HepG2 (cell line): ENCODE results near the gene HAUS1. TPM values are rescaled to one million over a fixed set of nuclear protein-coding genes. Genes with fewer than 3 reads are reported as not detected.

ENCODE experiments used
- GLMP ChIP-seq: sonication (generic); formaldehyde crosslinking; IDR thresholded peaks from 2 replicates; pipeline ENCODE4 v1.9.0; 2021; ENCODE audit warnings: missing genetic modification reagents, mild to moderate bottlenecking, borderline replicate concordance
- HNF1B ChIP-seq: sonication (generic); formaldehyde crosslinking; IDR thresholded peaks from 2 replicates; pipeline ENCODE4 v1.5.1; 2020; ENCODE audit warnings: mild to moderate bottlenecking, moderate library complexity, missing genetic modification reagents
- MAFF ChIP-seq: IDR thresholded peaks from 2 replicates; pipeline ENCODE4 v1.6.1; 2011; ENCODE audit warnings: low read depth, low read length, improper control_type of control experiment
- MTF2 ChIP-seq: sonication (generic); formaldehyde crosslinking; IDR thresholded peaks from 2 replicates; pipeline ENCODE4 v1.5.0; 2020; ENCODE audit warnings: missing genetic modification reagents, borderline replicate concordance
- NFKBIZ ChIP-seq: IDR thresholded peaks from 2 replicates; pipeline ENCODE4 v1.6.1; 2018; ENCODE audit warnings: missing genetic modification reagents, missing compliant biosample characterization
- POLR2G ChIP-seq: fragments of 200-400 bp; formaldehyde crosslinking; IDR thresholded peaks from 2 replicates; pipeline ENCODE4 v1.6.1; 2018; ENCODE audit warnings: mild to moderate bottlenecking, low read depth, low read length, moderate library complexity
- RBAK ChIP-seq: sonication (generic); formaldehyde crosslinking; IDR thresholded peaks from 2 replicates; pipeline ENCODE4 v1.5.1; 2020; ENCODE audit warnings: mild to moderate bottlenecking, missing genetic modification reagents
- RELA ChIP-seq: sonication (generic); formaldehyde crosslinking; IDR thresholded peaks from 2 replicates; pipeline ENCODE4 v1.4.0; 2020; ENCODE audit warnings: missing genetic modification reagents
- TFDP1 ChIP-seq: IDR thresholded peaks from 2 replicates; pipeline ENCODE4 v1.6.1; 2016; ENCODE audit warnings: missing compliant biosample characterization, missing genetic modification reagents, borderline replicate concordance
- ZC3H4 ChIP-seq: sonication (generic); formaldehyde crosslinking; IDR thresholded peaks from 2 replicates; pipeline ENCODE4 v1.4.0; 2020; ENCODE audit warnings: missing genetic modification reagents, borderline replicate concordance
- ZNF160 ChIP-seq: sonication (generic); formaldehyde crosslinking; IDR thresholded peaks from 2 replicates; pipeline ENCODE4 v1.8.0; 2022; ENCODE audit warnings: mild to moderate bottlenecking, inconsistent platforms, missing genetic modification reagents
- ZNF207 ChIP-seq: fragments of 450-650 bp; IDR thresholded peaks from 2 replicates; pipeline ENCODE4 v1.6.1; 2016; ENCODE audit warnings: antibody characterized with exemption, borderline replicate concordance
- ZNF331 ChIP-seq: sonication (generic); formaldehyde crosslinking; IDR thresholded peaks from 2 replicates; pipeline ENCODE4 v1.4.0; 2020; ENCODE audit warnings: missing genetic modification reagents
- ZNF354B ChIP-seq: sonication (generic); formaldehyde crosslinking; IDR thresholded peaks from 2 replicates; pipeline ENCODE4 v1.8.0; 2022; ENCODE audit warnings: mild to moderate bottlenecking, missing genetic modification reagents
- ZNF577 ChIP-seq: sonication (generic); formaldehyde crosslinking; IDR thresholded peaks from 2 replicates; pipeline ENCODE4 v1.4.0; 2020; ENCODE audit warnings: mild to moderate bottlenecking, low read depth, missing genetic modification reagents, borderline replicate concordance
- ZNF816 ChIP-seq: sonication (generic); formaldehyde crosslinking; IDR thresholded peaks from 2 replicates; pipeline ENCODE4 v1.8.0; 2022; ENCODE audit warnings: missing genetic modification reagents, mild to moderate bottlenecking, borderline replicate concordance
- ZNF839 ChIP-seq: sonication (generic); formaldehyde crosslinking; IDR thresholded peaks from 2 replicates; pipeline ENCODE4 v1.4.0; 2020; ENCODE audit warnings: missing genetic modification reagents, mild to moderate bottlenecking, borderline replicate concordance
- ZNF878 ChIP-seq: sonication (generic); formaldehyde crosslinking; IDR thresholded peaks from 2 replicates; pipeline ENCODE4 v1.8.1; 2023; ENCODE audit warnings: mild to moderate bottlenecking, missing genetic modification reagents, moderate library complexity
- polyA plus RNA-seq, 8 experiments: library from polyadenylated mRNA; depleted of rRNA in 3 of 8; stranded (reverse) in 7 of 8; unstranded in 1 of 8; fragments of >200 nt; fragmentation: Illumina TruSeq in 4 of 8; extraction: Trizol in 4 of 8; gene quantifications; 2 replicates each; pipeline versions ENCODE4 v1.2.1 to v1.2.3, GENCODE V29; 2011 to 2016; ENCODE audit warnings: low read depth in 4 of 8, missing spikeins in 1 of 8, mixed read lengths in 1 of 8; ENCODE audit not compliant: insufficient read depth in 1 of 8
- total RNA-seq, 5 experiments: library from RNA; depleted of rRNA; stranded (reverse); fragments of >200 nt; fragmentation: Illumina TruSeq; extraction: Trizol; gene quantifications; 2 replicates each; pipeline ENCODE4 v1.2.3, GENCODE V29; 2016; ENCODE audit warnings: low read depth in 1 of 5
- TF ChIP-seq, protein P1 (sequence below): sonication (generic); formaldehyde crosslinking; IDR thresholded peaks from 2 replicates; pipeline ENCODE4 v1.5.0; 2020; ENCODE audit warnings: mild to moderate bottlenecking, missing genetic modification reagents
- TF ChIP-seq, protein P2 (sequence below): sonication (generic); formaldehyde crosslinking; IDR thresholded peaks from 2 replicates; pipeline ENCODE4 v1.5.0; 2020; ENCODE audit warnings: missing genetic modification reagents
- TF ChIP-seq, protein P3 (sequence below): sonication (generic); formaldehyde crosslinking; IDR thresholded peaks from 2 replicates; pipeline ENCODE4 v1.5.0; 2020; ENCODE audit warnings: missing genetic modification reagents, mild to moderate bottlenecking, borderline replicate concordance

The HAUS1 gene
- total and polyA plus RNA-seq, 2 of the 13 experiments (the other 11 are each of a cell fraction or from before 2014, with no cell fraction given) = 20.6 to 59.2 TPM

DNA sequence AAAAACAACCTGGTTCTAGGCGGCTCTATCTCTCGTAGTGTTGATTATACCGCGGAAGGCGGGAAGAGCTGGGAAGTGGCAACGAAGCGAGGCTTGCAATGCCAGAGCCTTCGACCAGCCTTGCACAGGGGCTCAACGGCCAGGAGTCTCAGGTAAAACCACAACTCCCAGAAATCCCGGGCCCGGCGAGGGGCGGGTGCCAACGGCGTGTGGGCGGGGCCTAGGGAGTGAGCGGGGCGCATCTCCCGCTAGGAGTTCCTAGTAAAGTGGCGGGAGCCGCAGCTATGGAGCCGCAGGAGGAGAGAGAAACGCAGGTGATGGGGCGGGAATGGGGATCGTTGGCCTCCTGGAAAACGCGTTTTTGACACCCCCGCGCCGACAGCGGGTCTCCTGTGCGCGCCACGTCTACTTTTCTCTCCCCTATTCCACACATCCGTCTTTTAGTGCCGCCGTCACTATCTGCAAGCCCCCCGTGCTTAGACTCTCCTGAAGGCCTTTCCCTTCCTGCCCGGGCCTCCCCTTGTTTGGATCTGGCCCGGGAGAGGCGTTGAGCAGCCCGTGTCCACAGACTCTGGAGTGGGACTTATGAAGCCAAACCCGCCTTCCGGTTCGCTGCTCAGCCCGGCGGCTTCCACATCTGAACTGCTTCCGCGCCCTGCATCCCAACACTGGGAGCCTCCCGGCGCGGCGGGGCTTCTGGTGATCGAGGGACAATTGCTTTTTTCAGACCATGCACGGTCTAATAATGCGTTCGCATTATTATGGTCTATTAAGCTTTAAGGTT lies at the start of gene HAUS1 (continued):
- TF ChIP-seq, protein P1, sequence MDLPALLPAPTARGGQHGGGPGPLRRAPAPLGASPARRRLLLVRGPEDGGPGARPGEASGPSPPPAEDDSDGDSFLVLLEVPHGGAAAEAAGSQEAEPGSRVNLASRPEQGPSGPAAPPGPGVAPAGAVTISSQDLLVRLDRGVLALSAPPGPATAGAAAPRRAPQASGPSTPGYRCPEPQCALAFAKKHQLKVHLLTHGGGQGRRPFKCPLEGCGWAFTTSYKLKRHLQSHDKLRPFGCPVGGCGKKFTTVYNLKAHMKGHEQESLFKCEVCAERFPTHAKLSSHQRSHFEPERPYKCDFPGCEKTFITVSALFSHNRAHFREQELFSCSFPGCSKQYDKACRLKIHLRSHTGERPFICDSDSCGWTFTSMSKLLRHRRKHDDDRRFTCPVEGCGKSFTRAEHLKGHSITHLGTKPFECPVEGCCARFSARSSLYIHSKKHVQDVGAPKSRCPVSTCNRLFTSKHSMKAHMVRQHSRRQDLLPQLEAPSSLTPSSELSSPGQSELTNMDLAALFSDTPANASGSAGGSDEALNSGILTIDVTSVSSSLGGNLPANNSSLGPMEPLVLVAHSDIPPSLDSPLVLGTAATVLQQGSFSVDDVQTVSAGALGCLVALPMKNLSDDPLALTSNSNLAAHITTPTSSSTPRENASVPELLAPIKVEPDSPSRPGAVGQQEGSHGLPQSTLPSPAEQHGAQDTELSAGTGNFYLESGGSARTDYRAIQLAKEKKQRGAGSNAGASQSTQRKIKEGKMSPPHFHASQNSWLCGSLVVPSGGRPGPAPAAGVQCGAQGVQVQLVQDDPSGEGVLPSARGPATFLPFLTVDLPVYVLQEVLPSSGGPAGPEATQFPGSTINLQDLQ (CRISPR knock-in tag) = no peak
- TF ChIP-seq ZNF839 (CRISPR knock-in tag) (0 out of 2 replicates have a peak, but pooled peaks have one; percentile 54), ZNF354B (CRISPR knock-in tag) (no peak), ZNF577 (CRISPR knock-in tag) (no peak), ZNF207 (no peak), MAFF (no peak), ZNF160 (peak; percentile 69; the same call in 1 of the 2 replicates), ZNF816 (CRISPR knock-in tag) (no peak), ZNF878 (CRISPR knock-in tag) (no peak), MTF2 (CRISPR knock-in tag) (0 out of 2 replicates have a peak, but pooled peaks have one; percentile 48), POLR2G (peak; percentile 82), RBAK (CRISPR knock-in tag) (no peak), RELA (CRISPR knock-in tag) (no peak), ZC3H4 (CRISPR knock-in tag) (no peak), HNF1B (CRISPR knock-in tag) (peak; percentile 59; the same call in 1 of the 2 replicates), NFKBIZ (CRISPR knock-in tag) (no peak), TFDP1 (CRISPR knock-in tag) (peak; percentile 85; the same call in 1 of the 2 replicates), ZNF331 (no peak; the same call in 1 of the 2 replicates), GLMP (CRISPR knock-in tag) (no peak)
- TF ChIP-seq, protein P2, sequence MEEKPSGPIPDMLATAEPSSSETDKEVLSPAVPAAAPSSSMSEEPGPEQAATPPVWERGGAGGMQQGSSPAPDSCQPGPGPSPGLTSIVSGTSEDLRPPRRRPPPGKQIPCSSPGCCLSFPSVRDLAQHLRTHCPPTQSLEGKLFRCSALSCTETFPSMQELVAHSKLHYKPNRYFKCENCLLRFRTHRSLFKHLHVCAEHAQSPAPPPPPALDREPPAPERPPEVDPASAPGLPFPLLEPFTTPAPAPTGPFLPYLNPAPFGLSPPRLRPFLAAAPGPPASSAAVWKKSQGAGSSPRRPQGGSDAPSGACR (CRISPR knock-in tag) = 0 out of 2 replicates have a peak, but pooled peaks have one; percentile 26
- TF ChIP-seq, protein P3, sequence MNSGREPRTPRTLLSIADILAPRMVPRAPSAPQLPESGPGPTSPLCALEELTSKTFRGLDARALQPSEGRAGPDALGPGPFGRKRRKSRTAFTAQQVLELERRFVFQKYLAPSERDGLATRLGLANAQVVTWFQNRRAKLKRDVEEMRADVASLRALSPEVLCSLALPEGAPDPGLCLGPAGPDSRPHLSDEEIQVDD (CRISPR knock-in tag) = no peak
